H1 (cell line): ENCODE data around the gene DIAPH2. TPM values are rescaled to one million over a fixed set of nuclear protein-coding genes. Genes with fewer than 3 reads are reported as not detected.

ENCODE experiments used
- CTCF ChIA-PET: fragments of 300-600 bp; sonication (Branson Sonifier 250); formaldehyde crosslinking; loops from one replicate; lab custom pipeline; 2021; ENCODE audit not compliant: partially characterized antibody; lab: Charles Lee
- POLR2A ChIA-PET: fragments of 300-600 bp; sonication (Branson Sonifier 250); formaldehyde crosslinking; loops from one replicate; lab custom pipeline; 2021; ENCODE audit warnings: inconsistent platforms; ENCODE audit not compliant: partially characterized antibody; lab: Charles Lee
- DNase-seq, 2 experiments: peaks; one replicate each; pipeline versions ENCODE4 v3.0.0 to v3.0.0-alpha.2; 2010 to 2022; ENCODE audit warnings: low spot score in 2 of 2, low read depth in 1 of 2, mixed read lengths in 1 of 2
- FAIRE-seq: peaks from 2 replicates; lab custom pipeline; 2011; peaks lifted over from hg19 to GRCh38; lab: Jason Lieb, UNC
- H2AFZ ChIP-seq: 2 replicates; pipeline ENCODE4 v1.8.1; 2012; ENCODE audit warnings: low read length, inconsistent platforms
- H2AK5ac ChIP-seq: 2 replicates; pipeline ENCODE4 v1.6.1; 2013; ENCODE audit warnings: low read depth, low read length
- H2BK120ac ChIP-seq: replicated peaks from 2 replicates; pipeline ENCODE3; 2013; ENCODE audit warnings: low read depth, low read length, inconsistent platforms
- H2BK12ac ChIP-seq: 2 replicates; pipeline ENCODE4 v1.6.1; 2013; ENCODE audit warnings: low read depth, low read length
- H2BK15ac ChIP-seq: 2 replicates; pipeline ENCODE4 v1.6.1; 2013; ENCODE audit warnings: low read length
- H2BK20ac ChIP-seq: 2 replicates; pipeline ENCODE4 v1.6.1; 2013; ENCODE audit warnings: low read length
- H2BK5ac ChIP-seq: 2 replicates; pipeline ENCODE4 v1.6.1; 2013; ENCODE audit warnings: low read depth, low read length
- H3K14ac ChIP-seq: 2 replicates; pipeline ENCODE4 v1.6.1; 2013; ENCODE audit warnings: inconsistent platforms; ENCODE audit not compliant: insufficient read length
- H3K18ac ChIP-seq: 2 replicates; pipeline ENCODE4 v1.6.1; 2013; ENCODE audit warnings: low read length; ENCODE audit errors: extremely low read depth
- H3K23ac ChIP-seq: 2 replicates; pipeline ENCODE4 v1.6.1; 2013; ENCODE audit warnings: inconsistent platforms; ENCODE audit not compliant: insufficient read length
- H3K23me2 ChIP-seq: 2 replicates; pipeline ENCODE4 v1.6.1; 2013; ENCODE audit warnings: low read depth, low read length
- H3K27ac ChIP-seq: 2 replicates; pipeline ENCODE4 v1.6.1; 2011; ENCODE audit warnings: low read depth, low read length, inconsistent platforms
- H3K27me3 ChIP-seq, 4 experiments: replicated peaks in 1 of 4; 1 replicate in 1 of 4; 2 replicates in 3 of 4; pipeline versions ENCODE4 v1.6.1 to v1.8.1; 2011 to 2013; ENCODE audit warnings: low read length in 3 of 4, mild to moderate bottlenecking in 3 of 4, inconsistent platforms in 2 of 4, mixed read lengths in 2 of 4, moderate library complexity in 1 of 4; ENCODE audit not compliant: control insufficient read depth in 3 of 4, insufficient read depth in 3 of 4; ENCODE audit errors: extremely low read depth in 1 of 4
- H3K36me3 ChIP-seq, 4 experiments: 2 replicates each; pipeline versions ENCODE4 v1.6.1 to v1.8.1; 2011 to 2013; ENCODE audit warnings: mild to moderate bottlenecking in 4 of 4, low read length in 3 of 4, moderate library complexity in 2 of 4, control low read depth in 1 of 4, inconsistent platforms in 1 of 4; ENCODE audit not compliant: insufficient read depth in 4 of 4, control insufficient read depth in 2 of 4
- H3K4ac ChIP-seq: replicated peaks from 2 replicates; pipeline ENCODE3; 2013; ENCODE audit warnings: low read length, low read depth, mixed read lengths, inconsistent platforms; ENCODE audit not compliant: insufficient read length
- H3K4me1 ChIP-seq, 4 experiments: replicated peaks in 1 of 4; 1 replicate in 1 of 4; 2 replicates in 3 of 4; pipeline versions ENCODE4 v1.6.1 to v1.8.1; 2011 to 2013; ENCODE audit warnings: low read length in 3 of 4, inconsistent platforms in 2 of 4, mixed read lengths in 1 of 4; ENCODE audit not compliant: insufficient read depth in 4 of 4, control insufficient read depth in 3 of 4
- H3K4me2 ChIP-seq, 2 experiments: 2 replicates each; pipeline versions ENCODE4 v1.6.1 to v1.8.1; 2011 to 2013; ENCODE audit warnings: low read depth in 2 of 2, low read length in 2 of 2, control low read depth in 1 of 2, inconsistent platforms in 1 of 2, mild to moderate bottlenecking in 1 of 2; ENCODE audit not compliant: insufficient read depth in 1 of 2
- H3K4me3 ChIP-seq, 4 experiments: fragments of 200-600, 300-600 bp in 1 of 4; sonication (generic), shearing (Covaris generic), sonication (Bioruptor Twin) in 1 of 4; 2 replicates each; pipeline versions ENCODE4 v1.5.1 to v1.8.1; 2011 to 2016; ENCODE audit warnings: low read length in 4 of 4, low read depth in 3 of 4, control low read depth in 2 of 4, inconsistent platforms in 2 of 4, mild to moderate bottlenecking in 2 of 4, mixed read lengths in 1 of 4, moderate library complexity in 1 of 4; ENCODE audit not compliant: insufficient read depth in 2 of 4; ENCODE audit errors: extremely low read depth in 1 of 4
- H3K56ac ChIP-seq: replicated peaks from 2 replicates; pipeline ENCODE3; 2013; ENCODE audit warnings: low read depth, mild to moderate bottlenecking, mixed read lengths, low read length, inconsistent platforms; ENCODE audit not compliant: insufficient read length
- H3K79me1 ChIP-seq: 2 replicates; pipeline ENCODE4 v1.6.1; 2013; ENCODE audit warnings: low read depth, low read length, control low read depth
- H3K79me2 ChIP-seq, 2 experiments: 2 replicates each; pipeline versions ENCODE4 v1.6.1 to v1.8.1; 2012 to 2013; ENCODE audit warnings: low read length in 2 of 2, mild to moderate bottlenecking in 2 of 2, inconsistent platforms in 1 of 2; ENCODE audit not compliant: insufficient read depth in 2 of 2, control insufficient read depth in 1 of 2
- H3K9ac ChIP-seq, 4 experiments: replicated peaks in 1 of 4; 1 replicate in 1 of 4; 2 replicates in 3 of 4; pipeline versions ENCODE4 v1.6.1 to v1.8.1; 2011 to 2013; ENCODE audit warnings: low read depth in 3 of 4, low read length in 3 of 4, control low read depth in 2 of 4, mild to moderate bottlenecking in 2 of 4, moderate library complexity in 2 of 4, inconsistent platforms in 1 of 4; ENCODE audit errors: extremely low read depth in 1 of 4
- H3K9me3 ChIP-seq, 2 experiments: 2 replicates each; pipeline versions ENCODE4 v1.6.1 to v1.8.1; 2012 to 2013; ENCODE audit warnings: mild to moderate bottlenecking in 2 of 2, moderate library complexity in 2 of 2, control low read depth in 1 of 2, inconsistent platforms in 1 of 2, low read depth in 1 of 2, low read length in 1 of 2, mixed read lengths in 1 of 2; ENCODE audit not compliant: insufficient read depth in 2 of 2
- H4K20me1 ChIP-seq, 2 experiments: replicated peaks in 1 of 2; 2 replicates each; pipeline versions ENCODE3 to v1.8.1; 2011 to 2013; ENCODE audit warnings: inconsistent platforms in 2 of 2, low read length in 2 of 2, mild to moderate bottlenecking in 1 of 2; ENCODE audit not compliant: insufficient read depth in 2 of 2, control insufficient read depth in 1 of 2
- H4K5ac ChIP-seq: 2 replicates; pipeline ENCODE4 v1.6.1; 2013; ENCODE audit warnings: low read length, low read depth, mixed read lengths, inconsistent platforms; ENCODE audit not compliant: insufficient read length
- H4K8ac ChIP-seq: 2 replicates; pipeline ENCODE4 v1.8.0; 2013; ENCODE audit warnings: mild to moderate bottlenecking, moderate library complexity, low read length, inconsistent platforms; ENCODE audit not compliant: insufficient read depth; ENCODE audit errors: extremely low read depth
- H4K91ac ChIP-seq: replicated peaks from 2 replicates; pipeline ENCODE3; 2013; ENCODE audit warnings: low read length, mixed read lengths, inconsistent platforms; ENCODE audit not compliant: insufficient read length
- CHD2 ChIP-seq: IDR thresholded peaks from 2 replicates; pipeline ENCODE4 v1.6.1; 2012; ENCODE audit warnings: low read length, improper control_type of control experiment
- JUN ChIP-seq: IDR thresholded peaks from 2 replicates; pipeline ENCODE4 v1.6.1; 2011; ENCODE audit warnings: low read depth, mild to moderate bottlenecking, improper control_type of control experiment, low read length
- KDM1A ChIP-seq: fragments of 200-600, 300-600 bp; sonication (generic); IDR thresholded peaks from 2 replicates; pipeline ENCODE4 v1.7.1; 2016; ENCODE audit warnings: mild to moderate bottlenecking, low read length, borderline replicate concordance
- MAFK ChIP-seq: IDR thresholded peaks from 2 replicates; pipeline ENCODE4 v1.6.1; 2012; ENCODE audit warnings: low read depth, mild to moderate bottlenecking, improper control_type of control experiment, low read length
- WGBS, 2 experiments: shearing (Covaris generic) in 1 of 2; methylation state at CpG; one replicate each; pipeline versions ENCODE4 v1.1.6 to v1.1.7; 2013 to 2015; ENCODE audit warnings: low lambda C conversion rate in 2 of 2, mixed read lengths in 2 of 2, inconsistent platforms in 1 of 2, low coverage in 1 of 2, missing lambda C conversion rate in 1 of 2; ENCODE audit not compliant: insufficient replicate concordance in 2 of 2, insufficient coverage in 1 of 2, insufficient read length in 1 of 2; ENCODE audit errors: extremely low coverage in 1 of 2, missing lambda C conversion rate in 1 of 2; 5-methylcytosine and 5-hydroxymethylcytosine counted together
- polyA plus RNA-seq, 7 experiments: library from polyadenylated mRNA; depleted of rRNA in 3 of 7; stranded (reverse) in 5 of 7; unstranded in 2 of 7; fragments of >200 nt in 5 of 7; fragments of 200-250 nt in 2 of 7; gene quantifications; 1 replicate in 5 of 7; 2 replicates in 1 of 7; 4 replicates in 1 of 7; pipeline versions ENCODE4 v1.2.1 to v1.2.3, GENCODE V29; 2011 to 2013; ENCODE audit warnings: missing spikeins in 2 of 7, mixed read lengths in 2 of 7
- total RNA-seq: library from RNA; stranded (reverse); fragmentation: NEBNext Ultra II Directional; extraction: Animal tissue kit (Norgen Biotek cat#: 25700); gene quantifications from 2 replicates; pipeline ENCODE4 v1.2.1, GENCODE V29; 2021

Gene DIAPH2
- total and polyA plus RNA-seq, 2 of the 8 experiments (the other 6 are each of a cell fraction or from before 2014, with no cell fraction given) = 4.4 to 24.3 TPM

GRCh38 chrX:96984538-96984937, 299.9 kb downstream of the DIAPH2 start:
- no peak overlapping the region for H3K27ac ChIP-seq
- no peak for TF ChIP-seq JUN
- TF ChIP-seq KDM1A = no peak
- TF ChIP-seq MAFK = no peak
- no peak for TF ChIP-seq CHD2

More at GRCh38 chrX:96984538-96984937, 299.9 kb downstream of the DIAPH2 start:
- Histone ChIP-seq H3K23ac (no peak overlapping the region), H3K4me1 (no peaks in the 10 kb centered on the region; a peak in 1 of 7 replicates), H4K8ac (no peak overlapping the region), H3K9ac (no peak overlapping the region), H4K91ac (no peak overlapping the region), H3K36me3 (no peaks in the 10 kb centered on the region), H3K56ac (no peak overlapping the region), H2BK12ac (no peak overlapping the region), H3K4me2 (no peak overlapping the region), H2BK120ac (no peak overlapping the region), H2BK15ac (no peak overlapping the region), H4K20me1 (no peaks in the 10 kb centered on the region), H2AFZ (no peak overlapping the region), H3K27me3 (no peaks in the 10 kb centered on the region), H2AK5ac (no peak overlapping the region), H4K5ac (no peak overlapping the region), H3K18ac (no peak overlapping the region), H2BK20ac (no peak overlapping the region), H2BK5ac (no peak overlapping the region), H3K14ac (no peak overlapping the region), H3K4ac (no peak overlapping the region), H3K4me3 (no peak overlapping the region), H3K79me1 (no peaks in the 10 kb centered on the region), H3K79me2 (no peaks in the 10 kb centered on the region), H3K23me2 (no peaks in the 10 kb centered on the region), H3K9me3 (no peaks in the 10 kb centered on the region)
- WGBS, 2 experiments = 89% methylated on average over 3 of the region's 3 CpGs; no CpG with 5 or more reads in 1 of the 2 experiments
- POLR2A ChIA-PET = no interaction called here
- DNase-seq = no peak
- FAIRE-seq = no peak
- CTCF ChIA-PET = interaction anchor here (1.0 kb wide), 1 partner anchor 359 kb away, joined by 3 read pairs; no protein-coding TSS in a partner anchor
